ENCODE measurements around the gene HSH2D.

DNA sequence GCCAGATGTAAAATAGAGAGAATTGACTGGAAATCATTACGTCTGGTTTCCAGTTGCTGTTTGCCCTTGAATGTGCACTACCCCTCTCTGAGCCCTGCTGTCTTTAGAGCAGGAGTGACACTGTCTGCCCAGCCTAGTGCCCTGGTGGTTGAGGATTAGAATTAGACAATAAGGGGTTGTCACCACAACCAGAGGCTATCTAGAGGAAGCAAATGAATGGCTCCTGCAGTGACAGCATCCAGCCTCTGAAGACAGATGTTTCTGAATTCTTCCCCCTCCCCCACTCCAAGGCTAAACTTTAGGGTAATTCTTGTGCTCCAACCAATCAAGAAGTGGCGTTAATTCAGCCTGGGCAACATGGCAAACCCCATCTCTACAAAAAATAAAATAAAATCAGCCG lies 29.8 kb upstream of the HSH2D start:
- TF ChIP-seq, protein P1, sequence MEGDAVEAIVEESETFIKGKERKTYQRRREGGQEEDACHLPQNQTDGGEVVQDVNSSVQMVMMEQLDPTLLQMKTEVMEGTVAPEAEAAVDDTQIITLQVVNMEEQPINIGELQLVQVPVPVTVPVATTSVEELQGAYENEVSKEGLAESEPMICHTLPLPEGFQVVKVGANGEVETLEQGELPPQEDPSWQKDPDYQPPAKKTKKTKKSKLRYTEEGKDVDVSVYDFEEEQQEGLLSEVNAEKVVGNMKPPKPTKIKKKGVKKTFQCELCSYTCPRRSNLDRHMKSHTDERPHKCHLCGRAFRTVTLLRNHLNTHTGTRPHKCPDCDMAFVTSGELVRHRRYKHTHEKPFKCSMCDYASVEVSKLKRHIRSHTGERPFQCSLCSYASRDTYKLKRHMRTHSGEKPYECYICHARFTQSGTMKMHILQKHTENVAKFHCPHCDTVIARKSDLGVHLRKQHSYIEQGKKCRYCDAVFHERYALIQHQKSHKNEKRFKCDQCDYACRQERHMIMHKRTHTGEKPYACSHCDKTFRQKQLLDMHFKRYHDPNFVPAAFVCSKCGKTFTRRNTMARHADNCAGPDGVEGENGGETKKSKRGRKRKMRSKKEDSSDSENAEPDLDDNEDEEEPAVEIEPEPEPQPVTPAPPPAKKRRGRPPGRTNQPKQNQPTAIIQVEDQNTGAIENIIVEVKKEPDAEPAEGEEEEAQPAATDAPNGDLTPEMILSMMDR (IDR thresholded peaks at IDR 0.05; ENCODE audit: low read length): peak; percentile 19
- TF ChIP-seq EZH2phosphoT487 (IDR thresholded peaks at IDR 0.05; ENCODE audit: low read length) (no peak), EZH2 (optimal IDR thresholded peaks at IDR 0.05; ENCODE audit: low read depth, low read length) (no peak)

Measured in MM.1S (cell line).